ENCODE data around the gene TMPRSS4.

TMPRSS4 gene, protein sequence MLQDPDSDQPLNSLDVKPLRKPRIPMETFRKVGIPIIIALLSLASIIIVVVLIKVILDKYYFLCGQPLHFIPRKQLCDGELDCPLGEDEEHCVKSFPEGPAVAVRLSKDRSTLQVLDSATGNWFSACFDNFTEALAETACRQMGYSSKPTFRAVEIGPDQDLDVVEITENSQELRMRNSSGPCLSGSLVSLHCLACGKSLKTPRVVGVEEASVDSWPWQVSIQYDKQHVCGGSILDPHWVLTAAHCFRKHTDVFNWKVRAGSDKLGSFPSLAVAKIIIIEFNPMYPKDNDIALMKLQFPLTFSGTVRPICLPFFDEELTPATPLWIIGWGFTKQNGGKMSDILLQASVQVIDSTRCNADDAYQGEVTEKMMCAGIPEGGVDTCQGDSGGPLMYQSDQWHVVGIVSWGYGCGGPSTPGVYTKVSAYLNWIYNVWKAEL

DNA sequence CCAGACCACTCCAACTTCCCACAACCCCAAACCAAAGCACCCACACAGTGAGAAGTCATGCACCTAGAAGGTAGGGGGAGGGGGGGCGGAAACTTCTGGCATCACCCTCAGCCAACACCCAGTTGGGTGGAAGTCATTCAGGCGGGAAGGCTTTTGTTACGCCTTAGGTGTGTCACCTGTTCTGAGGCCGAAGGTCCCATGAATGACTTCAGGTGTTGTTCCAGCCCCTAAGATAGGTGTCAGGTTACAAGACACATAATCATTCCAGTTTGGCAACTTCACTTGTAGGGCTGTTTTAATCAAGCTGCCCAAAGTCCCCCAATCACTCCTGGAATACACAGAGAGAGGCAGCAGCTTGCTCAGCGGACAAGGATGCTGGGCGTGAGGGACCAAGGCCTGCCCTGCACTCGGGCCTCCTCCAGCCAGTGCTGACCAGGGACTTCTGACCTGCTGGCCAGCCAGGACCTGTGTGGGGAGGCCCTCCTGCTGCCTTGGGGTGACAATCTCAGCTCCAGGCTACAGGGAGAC lies at the start of gene TMPRSS4:
TSS of gene TMPRSS4 (plus strand) at position 325 of the 528 bp plus-strand sequence. CDS start 225 bp downstream, outside the sequence.
- in situ Hi-C loops (cut with HindIII; ENCODE audit: low pct_unique_long_range_greater_than_20kb, low sequenced_read_pairs): no loop called here
- TF ChIP-seq JUND (IDR thresholded peaks at IDR 0.05; ENCODE audit: low read depth): no peak
- DNase-seq (ENCODE audit: low read depth in 1 of 2, low spot score in 1 of 2): peak; percentile 45 to 85

DNA sequence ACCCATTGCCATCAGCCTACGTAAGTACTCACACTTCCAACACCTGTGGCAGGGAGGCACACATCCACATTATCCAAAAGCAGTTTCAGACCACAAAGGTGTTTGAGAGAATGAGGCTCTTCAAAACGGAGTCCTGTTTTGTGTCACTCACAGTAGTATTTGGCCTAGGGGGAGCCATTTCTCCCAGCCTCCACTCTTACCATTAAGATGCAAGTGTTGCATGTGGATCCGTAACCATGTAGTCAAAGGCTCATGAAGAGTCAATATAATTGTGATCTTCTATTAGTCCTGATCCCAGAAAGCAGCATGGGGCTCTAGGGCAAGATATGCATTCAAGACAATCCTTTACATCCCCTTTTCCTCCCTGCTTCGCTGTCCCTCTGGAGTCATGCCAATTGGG lies 49.2 kb upstream of the TMPRSS4 start:
- TF ChIP-seq JUND (IDR thresholded peaks at IDR 0.05; ENCODE audit: low read depth): no peak
- DNase-seq (ENCODE audit: low read depth in 1 of 2, low spot score in 1 of 2): no peak
- in situ Hi-C loops (cut with HindIII; ENCODE audit: low pct_unique_long_range_greater_than_20kb, low sequenced_read_pairs): no loop called here

DNA sequence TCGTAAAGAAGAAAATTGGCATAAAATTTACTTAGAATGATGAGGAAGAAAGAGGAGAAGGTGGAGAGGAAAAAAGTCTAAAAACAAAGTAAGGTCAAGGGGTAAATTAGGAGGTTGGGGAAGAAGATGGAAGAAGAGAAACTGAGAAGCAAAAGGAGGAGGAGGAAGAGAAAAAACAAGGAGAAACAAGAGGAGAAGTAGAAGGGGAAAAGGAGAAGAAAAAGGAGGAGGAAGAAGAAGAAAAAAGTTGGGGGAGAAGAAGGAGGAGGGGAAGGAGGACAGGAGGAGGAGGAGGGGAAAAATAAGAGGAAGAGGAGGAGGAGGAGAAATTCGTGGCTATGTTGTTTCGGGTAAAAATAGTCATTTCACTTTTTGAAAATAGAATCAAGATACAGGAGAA lies 48.3 kb upstream of the TMPRSS4 start:
- in situ Hi-C loops (cut with HindIII; ENCODE audit: low pct_unique_long_range_greater_than_20kb, low sequenced_read_pairs): no loop called here
- TF ChIP-seq JUND (IDR thresholded peaks at IDR 0.05; ENCODE audit: low read depth): no peak

DNA sequence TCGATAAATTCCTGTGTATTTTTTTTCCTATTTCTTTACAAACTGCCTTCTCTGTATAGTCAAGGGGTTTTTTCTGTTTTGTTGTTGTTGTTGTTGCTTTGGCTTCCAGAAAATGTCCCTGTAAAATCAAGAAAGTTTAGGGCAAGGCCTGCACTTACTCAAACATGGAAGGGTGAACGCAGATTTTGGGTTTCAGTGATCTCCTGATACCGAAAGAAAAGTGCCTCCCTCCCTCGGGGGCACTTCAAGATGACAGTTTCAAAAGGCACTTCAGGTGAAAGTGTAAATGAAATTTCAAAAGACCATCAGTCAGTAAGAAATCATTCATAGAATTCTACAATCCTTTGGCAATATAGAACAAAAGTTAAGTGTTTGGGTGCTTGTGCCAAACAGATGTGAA lies 43.4 kb upstream of the TMPRSS4 start:
- TF ChIP-seq JUND (IDR thresholded peaks at IDR 0.05; ENCODE audit: low read depth): no peak
- in situ Hi-C loops (cut with HindIII; ENCODE audit: low pct_unique_long_range_greater_than_20kb, low sequenced_read_pairs): no loop called here
- no peak for DNase-seq (ENCODE audit: low read depth in 1 of 2, low spot score in 1 of 2)

More for the DNA sequence above, 48.3 kb upstream of the TMPRSS4 start:
- DNase-seq (ENCODE audit: low read depth in 1 of 2, low spot score in 1 of 2): no peak

DNA sequence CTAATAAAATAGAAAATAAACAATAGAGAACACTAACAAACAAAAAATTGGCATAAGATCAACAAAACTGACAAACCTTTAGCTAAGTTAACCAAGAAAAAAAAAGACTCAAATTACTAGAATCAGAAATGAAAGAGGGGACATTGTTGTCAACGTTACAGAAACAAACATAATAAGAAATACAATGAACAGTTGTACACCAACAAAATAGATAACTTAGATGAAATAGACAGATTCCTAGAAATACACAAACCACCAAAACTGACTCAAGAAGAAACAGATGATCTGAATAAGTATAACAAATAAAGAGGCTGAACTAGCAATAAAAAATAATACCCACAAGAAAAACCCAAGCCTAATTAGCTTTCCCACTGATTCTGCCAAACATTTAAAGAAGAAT lies 34.7 kb upstream of the TMPRSS4 start:
- DNase-seq (ENCODE audit: low read depth in 1 of 2, low spot score in 1 of 2): no peak
- no peak for TF ChIP-seq JUND (IDR thresholded peaks at IDR 0.05; ENCODE audit: low read depth)
- in situ Hi-C loops (cut with HindIII; ENCODE audit: low pct_unique_long_range_greater_than_20kb, low sequenced_read_pairs): no loop called here

DNA sequence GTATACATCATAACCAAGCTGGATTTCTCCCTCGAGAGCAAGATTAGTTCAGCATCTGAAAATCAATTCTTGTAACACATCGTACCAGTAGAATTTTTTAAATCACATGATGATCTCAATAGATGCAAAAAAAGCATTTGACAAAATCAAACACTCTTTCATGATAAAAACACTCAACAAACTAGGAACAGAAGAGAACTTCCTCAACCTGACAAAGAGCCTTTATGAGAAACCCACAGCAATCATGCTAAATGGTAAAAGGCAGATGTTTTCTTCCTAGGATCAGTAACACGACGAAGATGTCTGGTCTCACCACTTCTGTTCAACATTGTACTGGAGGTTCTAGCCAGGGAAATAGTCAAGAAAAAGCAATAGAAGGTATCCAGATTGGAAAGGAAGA lies 34.1 kb upstream of the TMPRSS4 start:
- no peak for DNase-seq (ENCODE audit: low read depth in 1 of 2, low spot score in 1 of 2)
- in situ Hi-C loops (cut with HindIII; ENCODE audit: low pct_unique_long_range_greater_than_20kb, low sequenced_read_pairs): no loop called here
- no peak for TF ChIP-seq JUND (IDR thresholded peaks at IDR 0.05; ENCODE audit: low read depth)

DNA sequence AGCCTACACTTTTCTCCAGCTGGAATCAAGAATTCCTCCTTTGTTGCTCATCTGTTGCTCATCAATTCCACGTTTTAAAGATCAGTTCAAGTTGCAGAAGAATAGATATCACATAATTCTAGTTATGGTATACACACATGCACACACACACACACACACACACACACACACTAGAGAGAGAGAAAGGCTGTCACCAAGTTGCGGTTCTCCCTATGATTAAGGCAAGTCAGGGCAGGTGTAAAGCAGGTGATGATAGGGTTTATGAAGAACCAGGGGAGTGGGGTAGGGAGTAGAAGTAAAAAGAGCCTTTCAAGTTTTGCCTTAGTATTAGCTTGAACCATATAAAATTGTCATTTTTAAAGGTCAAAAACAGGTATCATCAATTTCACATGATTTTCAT lies 31.7 kb upstream of the TMPRSS4 start:
- no peak for DNase-seq (ENCODE audit: low read depth in 1 of 2, low spot score in 1 of 2)
- TF ChIP-seq JUND (IDR thresholded peaks at IDR 0.05; ENCODE audit: low read depth): no peak
- in situ Hi-C loops (cut with HindIII; ENCODE audit: low pct_unique_long_range_greater_than_20kb, low sequenced_read_pairs): no loop called here

DNA sequence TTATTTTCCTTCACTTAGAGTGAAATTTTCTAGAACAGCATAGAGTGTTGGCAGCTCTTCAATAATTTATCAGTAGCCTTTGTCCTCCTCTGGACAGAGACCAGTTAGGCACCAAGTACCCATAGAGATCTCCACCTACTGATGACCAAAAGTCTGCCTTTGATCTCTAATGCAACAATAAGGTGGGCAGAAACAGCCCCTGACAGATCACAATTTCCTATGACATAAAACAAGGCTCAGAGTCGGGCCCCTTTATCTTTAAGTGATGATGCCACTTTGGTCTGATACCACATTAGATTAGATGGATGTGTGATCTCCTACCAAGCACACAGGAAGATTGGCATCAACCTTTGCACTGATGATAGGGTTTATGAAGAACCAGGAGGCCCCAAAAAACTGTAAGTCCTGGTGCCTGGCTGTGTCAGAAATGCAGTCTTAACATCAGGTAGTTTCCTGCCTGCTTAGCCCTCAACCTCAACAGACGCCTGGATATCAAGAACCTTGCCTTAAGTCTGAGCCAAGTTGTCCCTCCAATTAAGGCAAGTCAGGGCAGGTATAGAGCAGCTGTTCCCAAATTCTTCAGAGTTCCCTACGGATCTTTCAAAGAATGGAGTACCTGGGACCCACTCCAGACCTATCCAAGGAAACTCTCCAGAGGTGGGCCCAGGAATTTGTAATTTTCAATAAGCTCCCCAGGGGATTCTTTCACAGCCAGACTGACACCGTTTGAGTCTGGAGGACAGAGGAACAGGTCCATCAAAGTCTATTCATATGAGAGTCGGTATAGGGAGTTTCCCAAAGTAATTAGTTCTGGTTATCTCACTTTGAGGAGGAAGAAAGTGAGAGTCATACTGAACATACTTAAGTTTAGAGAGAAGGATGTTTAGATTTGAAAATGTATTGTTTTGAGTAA lies 30.6 kb upstream of the TMPRSS4 start:
- in situ Hi-C loops (cut with HindIII; ENCODE audit: low pct_unique_long_range_greater_than_20kb, low sequenced_read_pairs): no loop called here
- DNase-seq (ENCODE audit: low read depth in 1 of 2, low spot score in 1 of 2): no peak
- TF ChIP-seq JUND (IDR thresholded peaks at IDR 0.05; ENCODE audit: low read depth): no peak

DNA sequence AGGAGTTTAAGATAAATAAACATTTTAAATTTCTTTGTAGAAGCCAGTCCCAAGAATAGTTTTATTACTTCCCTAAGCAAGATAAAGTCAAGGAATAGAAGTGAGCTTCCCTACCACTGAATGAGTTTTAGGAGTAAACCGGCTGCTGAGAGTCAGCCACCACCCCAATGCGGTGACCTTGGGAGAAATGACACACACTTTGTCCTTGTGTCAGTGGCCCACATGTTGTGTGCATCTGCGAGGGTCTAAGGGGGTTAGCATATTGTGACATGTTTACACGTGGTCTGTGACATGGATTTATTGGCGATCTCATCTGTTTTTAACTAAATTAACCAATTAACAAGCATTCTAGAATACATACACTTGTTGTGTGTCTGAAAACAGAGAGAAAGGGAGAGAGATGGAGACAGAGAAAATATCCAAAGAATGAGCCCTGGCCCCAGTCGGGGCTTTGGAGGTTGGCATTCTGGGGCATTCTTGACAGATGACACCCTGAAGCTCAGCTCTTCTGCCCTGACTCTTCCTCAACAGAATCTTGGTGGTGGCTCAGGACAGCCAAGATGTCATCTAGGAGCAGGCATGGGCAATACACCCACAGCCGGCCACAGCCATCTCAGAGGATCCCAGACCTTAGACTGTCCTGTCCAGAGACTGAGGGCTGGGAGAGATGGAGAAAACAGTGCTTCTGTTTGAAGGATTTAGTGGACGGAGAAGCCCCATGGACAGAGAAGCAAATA lies 29.7 kb upstream of the TMPRSS4 start:
- no peak for TF ChIP-seq JUND (IDR thresholded peaks at IDR 0.05; ENCODE audit: low read depth)
- DNase-seq (ENCODE audit: low read depth in 1 of 2, low spot score in 1 of 2): no peak
- in situ Hi-C loops (cut with HindIII; ENCODE audit: low pct_unique_long_range_greater_than_20kb, low sequenced_read_pairs): no loop called here

DNA sequence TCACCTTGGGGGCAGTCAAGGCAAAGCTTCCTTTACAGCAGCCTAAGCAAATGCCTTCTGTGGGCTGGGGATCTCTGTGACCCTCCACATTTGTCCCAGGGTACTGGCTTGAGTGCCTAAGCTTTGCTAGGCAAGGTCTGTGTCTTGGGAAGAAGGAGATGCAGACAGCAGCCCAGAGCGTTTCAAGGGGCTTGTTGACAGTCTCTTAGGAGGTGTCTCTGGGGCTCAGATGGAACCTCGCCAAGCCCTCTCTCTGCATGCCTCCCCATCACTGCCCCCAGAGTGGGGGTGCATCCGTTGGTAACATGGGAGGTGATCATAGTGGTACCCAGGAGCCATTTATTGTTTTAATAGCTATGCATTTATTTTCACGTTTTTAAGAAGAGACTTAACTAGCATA lies 29.1 kb upstream of the TMPRSS4 start:
- DNase-seq (ENCODE audit: low read depth in 1 of 2, low spot score in 1 of 2): no peak

DNA sequence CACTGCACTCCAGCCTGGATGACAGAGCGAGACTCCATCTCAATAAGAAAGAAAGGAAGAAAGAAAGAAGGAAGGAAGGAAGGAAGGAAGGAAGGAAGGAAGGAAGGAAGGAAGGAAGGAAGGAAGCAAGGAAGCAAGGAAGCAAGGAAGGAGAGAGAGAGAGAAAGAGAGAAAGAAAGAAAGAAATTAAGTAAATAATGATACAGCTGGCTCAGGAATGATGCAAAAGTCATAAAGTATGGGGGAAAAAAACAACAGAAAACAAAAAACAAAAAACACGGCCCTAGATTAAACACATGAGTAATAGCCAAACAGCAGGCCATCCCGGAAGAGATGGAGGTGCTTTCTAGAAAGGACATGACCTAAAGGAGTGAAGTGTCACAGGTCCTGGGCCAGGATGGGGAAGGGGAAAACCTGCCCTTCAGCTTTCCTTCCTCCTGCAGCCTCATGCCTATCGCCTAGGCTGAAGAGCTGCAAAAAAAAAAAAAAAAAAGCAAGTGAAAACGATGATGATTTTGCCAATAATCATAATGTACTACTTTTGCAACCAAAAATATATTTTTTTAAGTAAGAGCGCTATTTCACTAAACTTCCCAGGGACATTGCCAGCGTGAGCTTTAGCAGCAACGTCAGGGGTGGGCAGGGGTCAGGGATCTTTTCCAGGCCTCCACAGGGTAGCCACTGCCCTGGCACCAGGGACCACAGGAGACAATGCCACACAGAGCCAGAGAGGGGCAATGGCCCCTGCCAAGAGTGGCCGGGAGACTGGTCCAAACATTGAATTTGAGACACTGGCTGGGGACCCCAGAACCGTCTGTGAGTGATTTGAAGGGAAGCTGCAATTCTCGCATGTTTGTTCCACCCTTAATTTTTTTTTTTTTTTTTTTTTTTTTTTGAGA lies 28.2 kb upstream of the TMPRSS4 start:
- DNase-seq (ENCODE audit: low read depth in 1 of 2, low spot score in 1 of 2): no peak
- in situ Hi-C loops (cut with HindIII; ENCODE audit: low pct_unique_long_range_greater_than_20kb, low sequenced_read_pairs): no loop called here
- TF ChIP-seq JUND (IDR thresholded peaks at IDR 0.05; ENCODE audit: low read depth): no peak

More for the DNA sequence above, 29.1 kb upstream of the TMPRSS4 start:
- in situ Hi-C loops (cut with HindIII; ENCODE audit: low pct_unique_long_range_greater_than_20kb, low sequenced_read_pairs): no loop called here
- no peak for TF ChIP-seq JUND (IDR thresholded peaks at IDR 0.05; ENCODE audit: low read depth)
